Endothelial cell of umbilical vein (primary cell): Measurements from ENCODE around the gene KCNG2. TPM values are rescaled to one million over a fixed set of nuclear protein-coding genes. Genes with fewer than 3 reads are reported as not detected.

ENCODE experiments used
- BruUV-seq: library from RNA; stranded (reverse); fragments of 400-500 nt; replicated peaks from 2 replicates; lab custom pipeline; 2021; lab: Mats Ljungman, UMichigan
- CTCF ChIA-PET: fragments of 300-600, 350-600 bp; sonication (Branson Sonifier 250); formaldehyde crosslinking; loops from one replicate; lab custom pipeline; 2021; ENCODE audit warnings: antibody characterized with exemption, inconsistent platforms; lab: Charles Lee
- POLR2A ChIA-PET: fragments of 300-600, 350-600 bp; sonication (Branson Sonifier 250); formaldehyde crosslinking; loops from one replicate; lab custom pipeline; 2021; ENCODE audit warnings: antibody characterized with exemption, inconsistent platforms; lab: Charles Lee
- DNase-seq: peaks from one replicate; pipeline ENCODE4 v3.0.0-alpha.2; 2011; ENCODE audit warnings: low read depth, low spot score
- FAIRE-seq: peaks from 2 replicates; lab custom pipeline; 2011; peaks lifted over from hg19 to GRCh38; lab: Jason Lieb, UNC
- H2AFZ ChIP-seq: 2 replicates; pipeline ENCODE4 v1.6.0; 2012; ENCODE audit warnings: low read depth, low read length, control low read depth, inconsistent platforms
- H3K27ac ChIP-seq: 2 replicates; pipeline ENCODE4 v1.5.1; 2011; ENCODE audit warnings: low read depth, mild to moderate bottlenecking, control low read depth, low read length, moderate library complexity; ENCODE audit not compliant: insufficient read depth
- H3K27me3 ChIP-seq, 2 experiments: 2 replicates each; pipeline versions ENCODE4 v1.6.0 to v1.6.1; 2011; ENCODE audit warnings: low read length in 2 of 2, mixed read lengths in 1 of 2; ENCODE audit not compliant: control insufficient read depth in 2 of 2, insufficient read depth in 2 of 2
- H3K36me3 ChIP-seq, 2 experiments: 2 replicates in 1 of 2; 3 replicates in 1 of 2; pipeline ENCODE4 v1.5.1; 2011; ENCODE audit warnings: low read length in 2 of 2, mild to moderate bottlenecking in 1 of 2, moderate library complexity in 1 of 2; ENCODE audit not compliant: control insufficient read depth in 2 of 2, insufficient read depth in 2 of 2; ENCODE audit errors: extremely low read depth in 1 of 2
- H3K4me1 ChIP-seq: 3 replicates; pipeline ENCODE4 v1.5.1; 2011; ENCODE audit warnings: mild to moderate bottlenecking, low read length; ENCODE audit not compliant: control insufficient read depth, insufficient read depth; ENCODE audit errors: extremely low read depth
- H3K4me2 ChIP-seq: 2 replicates; pipeline ENCODE4 v1.6.1; 2011; ENCODE audit warnings: low read length, control low read depth, mixed read lengths; ENCODE audit not compliant: insufficient read depth
- H3K4me3 ChIP-seq, 3 experiments: fragments of 200-600 bp in 1 of 3; sonication (generic), shearing (Covaris generic) in 1 of 3; replicated peaks in 1 of 3; 2 replicates each; pipeline ENCODE4 v1.5.1; 2011 to 2016; ENCODE audit warnings: control low read depth in 3 of 3, low read length in 3 of 3, mild to moderate bottlenecking in 2 of 3, inconsistent platforms in 1 of 3, low read depth in 1 of 3, moderate library complexity in 1 of 3; ENCODE audit not compliant: insufficient read depth in 1 of 3
- H3K79me2 ChIP-seq: 2 replicates; pipeline ENCODE4 v1.6.0; 2012; ENCODE audit warnings: low read length, inconsistent platforms; ENCODE audit not compliant: control insufficient read depth, insufficient read depth
- H3K9ac ChIP-seq: replicated peaks from 2 replicates; pipeline ENCODE3; 2011; ENCODE audit warnings: low read length, control low read depth; ENCODE audit not compliant: insufficient read depth; ENCODE audit errors: extremely low read depth
- H3K9me1 ChIP-seq: replicated peaks from 3 replicates; pipeline ENCODE4 v1.6.0; 2011; ENCODE audit warnings: mild to moderate bottlenecking, low read length; ENCODE audit not compliant: control insufficient read depth, insufficient read depth; ENCODE audit errors: extremely low read depth
- H3K9me3 ChIP-seq: replicated peaks from 2 replicates; pipeline ENCODE4 v1.5.1; 2012; ENCODE audit warnings: low read length, inconsistent platforms; ENCODE audit not compliant: control insufficient read depth, insufficient read depth
- H4K20me1 ChIP-seq: replicated peaks from 2 replicates; pipeline ENCODE3; 2011; ENCODE audit warnings: mild to moderate bottlenecking, low read length; ENCODE audit not compliant: control insufficient read depth, insufficient read depth; ENCODE audit errors: extremely low read depth
- EZH2 ChIP-seq: IDR thresholded peaks from 2 replicates; pipeline ENCODE4 v1.6.1; 2012; ENCODE audit warnings: borderline replicate concordance, low read depth, mild to moderate bottlenecking, moderate library complexity, low read length, inconsistent platforms; ENCODE audit not compliant: severe bottlenecking
- FOS ChIP-seq: IDR thresholded peaks from 2 replicates; pipeline ENCODE4 v1.6.1; 2011; ENCODE audit warnings: mild to moderate bottlenecking, low read length, moderate library complexity, borderline replicate concordance; ENCODE audit not compliant: insufficient read depth
- GATA2 ChIP-seq: IDR thresholded peaks from 2 replicates; pipeline ENCODE4 v1.7.0; 2011; ENCODE audit warnings: low read depth, mild to moderate bottlenecking, moderate library complexity, mixed read lengths, low read length; ENCODE audit not compliant: insufficient read length, insufficient read depth
- JUN ChIP-seq: IDR thresholded peaks from 2 replicates; pipeline ENCODE4 v1.6.1; 2011; ENCODE audit warnings: borderline replicate concordance, low read depth; ENCODE audit not compliant: insufficient read length, insufficient read depth
- MAX ChIP-seq: IDR thresholded peaks from 2 replicates; pipeline ENCODE4 v1.6.1; 2011; ENCODE audit not compliant: insufficient read depth, insufficient read length
- MYC ChIP-seq: IDR thresholded peaks from one replicate; pipeline ENCODE4 v1.6.1; 2011; ENCODE audit warnings: mild to moderate bottlenecking, low read depth, low read length
- POLR2A ChIP-seq: IDR thresholded peaks from 2 replicates; pipeline ENCODE4 v1.6.1; 2012; ENCODE audit warnings: low read depth, mild to moderate bottlenecking, control low read depth, low read length
- dilution Hi-C: fragments of 300-500 bp; cut with MboI; formaldehyde crosslinking; loops from one replicate; pipeline ENCODE4 v1.15.0; 2019; ENCODE audit warnings: low sequenced_read_pairs; ENCODE audit not compliant: extremely low pct_ligation_motif_present
- intact Hi-C: fragments of 100-400 bp; cut with micrococcal nuclease; formaldehyde crosslinking; loops from one replicate; pipeline ENCODE4 v1.10.0; 2022
- polyA plus RNA-seq, 4 experiments: library from polyadenylated mRNA; depleted of rRNA in 3 of 4; stranded (reverse) in 3 of 4; unstranded in 1 of 4; fragments of >200 nt; gene quantifications; 2 replicates each; pipeline versions ENCODE4 v1.2.1 to v1.2.3, GENCODE V29; 2011 to 2012; ENCODE audit warnings: missing spikeins in 1 of 4
- total RNA-seq: library from RNA; stranded (reverse); gene quantifications from 2 replicates; pipeline ENCODE4 v1.2.3, GENCODE V29; 2021
- TF ChIP-seq, protein P1 (sequence below), 2 donors: IDR thresholded peaks; 1 replicate in 1 of 2; 2 replicates in 1 of 2; pipeline ENCODE4 v1.5.1; 2011; ENCODE audit warnings: low read length in 2 of 2, mild to moderate bottlenecking in 2 of 2, moderate library complexity in 2 of 2, control low read depth in 1 of 2, inconsistent platforms in 1 of 2, low read depth in 1 of 2; ENCODE audit not compliant: insufficient read depth in 1 of 2; ENCODE audit errors: extremely low read depth in 1 of 2

The KCNG2 gene
- total and polyA plus RNA-seq, 2 donors (not counting 3 experiments of a cell fraction or from before 2014, with no cell fraction given) = not detected

GRCh38 chr18:79756143-79756500 lies 41.6 kb upstream of the KCNG2 start:
- ChIA-PET POLR2A (no interaction called here), CTCF (no interaction called here)
- no peaks in the 10 kb centered on the region for H3K79me2 ChIP-seq
- H3K36me3 ChIP-seq = peaks cover 0 to 6% of the 10 kb centered on the region in 2 experiments
- H3K9ac ChIP-seq = no peak overlapping the region
- no peak overlapping the region for H2AFZ ChIP-seq
- H3K27ac ChIP-seq = no peak overlapping the region
- dilution Hi-C loops = no loop called here
- no peaks in the 10 kb centered on the region for H3K9me3 ChIP-seq
- H3K4me2 ChIP-seq = no peak overlapping the region
- H3K27me3 ChIP-seq = no peaks in the 10 kb centered on the region
- DNase-seq (no peak), FAIRE-seq (no peak)
- no peaks in the 10 kb centered on the region for H3K9me1 ChIP-seq
- H4K20me1 ChIP-seq = no peaks in the 10 kb centered on the region
- no peaks in the 10 kb centered on the region for H3K4me1 ChIP-seq
- TF ChIP-seq MAX = no peak
- no peak for TF ChIP-seq GATA2
- TF ChIP-seq EZH2 = no peak
- no peak for TF ChIP-seq FOS
- TF ChIP-seq MYC = no peak
- no TSS peak for BruUV-seq
- intact Hi-C loops = no loop called here
- no peak overlapping the region for H3K4me3 ChIP-seq

DNA sequence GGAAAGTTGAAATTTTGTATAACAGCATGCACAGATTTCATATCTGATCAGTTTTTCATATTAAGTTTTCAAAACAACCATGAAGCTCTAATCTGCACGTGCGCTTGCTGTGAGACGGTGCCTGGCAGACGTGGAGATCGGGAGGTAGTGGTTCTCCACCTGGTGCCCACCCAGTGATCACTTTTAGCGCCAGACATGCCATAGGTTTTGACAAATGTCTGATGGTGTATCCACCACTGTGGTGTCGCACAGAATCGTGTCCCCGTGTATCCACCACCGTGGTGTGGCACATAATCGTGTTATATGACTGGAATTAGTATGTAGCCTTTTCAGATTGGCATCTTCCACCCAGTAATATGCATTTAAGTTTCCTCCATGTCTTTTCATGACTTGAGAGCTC lies 40.9 kb upstream of the KCNG2 start:
- FAIRE-seq (no peak), DNase-seq (no peak)
- H2AFZ ChIP-seq = no peak overlapping the region
- no peak overlapping the region for H3K9ac ChIP-seq
- no peak overlapping the region for H3K4me3 ChIP-seq
- H3K79me2 ChIP-seq = no peaks in the 10 kb centered on the region
- TF ChIP-seq, protein P1, sequence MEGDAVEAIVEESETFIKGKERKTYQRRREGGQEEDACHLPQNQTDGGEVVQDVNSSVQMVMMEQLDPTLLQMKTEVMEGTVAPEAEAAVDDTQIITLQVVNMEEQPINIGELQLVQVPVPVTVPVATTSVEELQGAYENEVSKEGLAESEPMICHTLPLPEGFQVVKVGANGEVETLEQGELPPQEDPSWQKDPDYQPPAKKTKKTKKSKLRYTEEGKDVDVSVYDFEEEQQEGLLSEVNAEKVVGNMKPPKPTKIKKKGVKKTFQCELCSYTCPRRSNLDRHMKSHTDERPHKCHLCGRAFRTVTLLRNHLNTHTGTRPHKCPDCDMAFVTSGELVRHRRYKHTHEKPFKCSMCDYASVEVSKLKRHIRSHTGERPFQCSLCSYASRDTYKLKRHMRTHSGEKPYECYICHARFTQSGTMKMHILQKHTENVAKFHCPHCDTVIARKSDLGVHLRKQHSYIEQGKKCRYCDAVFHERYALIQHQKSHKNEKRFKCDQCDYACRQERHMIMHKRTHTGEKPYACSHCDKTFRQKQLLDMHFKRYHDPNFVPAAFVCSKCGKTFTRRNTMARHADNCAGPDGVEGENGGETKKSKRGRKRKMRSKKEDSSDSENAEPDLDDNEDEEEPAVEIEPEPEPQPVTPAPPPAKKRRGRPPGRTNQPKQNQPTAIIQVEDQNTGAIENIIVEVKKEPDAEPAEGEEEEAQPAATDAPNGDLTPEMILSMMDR (IDR thresholded peaks at IDR 0.05; ENCODE audit: extremely low read depth in 1 of 2, insufficient read depth in 1 of 2, low read depth in 1 of 2, low read length in 2 of 2) = no peak
- TF ChIP-seq JUN (no peak), POLR2A (no peak), EZH2 (no peak), MYC (no peak), FOS (no peak), GATA2 (no peak)
- H3K9me3 ChIP-seq = no peaks in the 10 kb centered on the region
- no peaks in the 10 kb centered on the region for H4K20me1 ChIP-seq
- H3K9me1 ChIP-seq = no peaks in the 10 kb centered on the region
- H3K4me2 ChIP-seq = no peak overlapping the region
- H3K27me3 ChIP-seq = no peaks in the 10 kb centered on the region
- dilution Hi-C loops = no loop called here
- intact Hi-C loops = no loop called here
- peaks cover 0 to 6% of the 10 kb centered on the region in 2 experiments for H3K36me3 ChIP-seq
- POLR2A ChIA-PET = no interaction called here
- CTCF ChIA-PET = no interaction called here
- no peaks in the 10 kb centered on the region for H3K4me1 ChIP-seq
- H3K27ac ChIP-seq = no peak overlapping the region
- no TSS peak for BruUV-seq
